Measurements from ENCODE around the gene TNIK.

- TF ChIP-seq POLR2A (IDR thresholded peaks at IDR 0.05; ENCODE audit: insufficient read depth in 1 of 2, low read depth in 2 of 2, low read length in 2 of 2) (no peak), KDM5B (CRISPR knock-in tag; IDR thresholded peaks at IDR 0.05; ENCODE audit: borderline replicate concordance) (no peak), DMAP1 (CRISPR knock-in tag; IDR thresholded peaks at IDR 0.05) (no peak), RXRB (CRISPR knock-in tag; IDR thresholded peaks at IDR 0.05; ENCODE audit: borderline replicate concordance) (no peak), ZSCAN22 (CRISPR knock-in tag; IDR thresholded peaks at IDR 0.05) (no peak), ELF1 (CRISPR knock-in tag; IDR thresholded peaks at IDR 0.05) (no peak), YY1 (IDR thresholded peaks at IDR 0.05; ENCODE audit: insufficient read depth, insufficient replicate concordance, low read depth, low read length) (no peak), CTCF (CRISPR knock-in tag; IDR thresholded peaks at IDR 0.05) (no peak), TCF12 (IDR thresholded peaks at IDR 0.05) (no peak), TCF12 (CRISPR knock-in tag; IDR thresholded peaks at IDR 0.05) (no peak), NAIF1 (CRISPR knock-in tag; IDR thresholded peaks at IDR 0.05; ENCODE audit: borderline replicate concordance) (no peak), HMGA1 (CRISPR knock-in tag; conservative IDR thresholded peaks at IDR 0.05) (no peak), ZNF562 (CRISPR knock-in tag; IDR thresholded peaks at IDR 0.05; ENCODE audit: borderline replicate concordance) (no peak), ATF3 (CRISPR knock-in tag; IDR thresholded peaks at IDR 0.05) (no peak), ZNF317 (CRISPR knock-in tag; IDR thresholded peaks at IDR 0.05) (no peak)
Measured at GRCh38 chr3:171393032-171393744, 67.0 kb downstream of the TNIK start.

Measured in HepG2 (cell line).